NCI-H446 (cell line): ENCODE data around the gene JCAD.

ENCODE experiments used
- DNase-seq, 2 experiments: peaks; one replicate each; lab custom pipeline; 2025; lab: John Stamatoyannopoulos, UW

The JCAD gene

DNA sequence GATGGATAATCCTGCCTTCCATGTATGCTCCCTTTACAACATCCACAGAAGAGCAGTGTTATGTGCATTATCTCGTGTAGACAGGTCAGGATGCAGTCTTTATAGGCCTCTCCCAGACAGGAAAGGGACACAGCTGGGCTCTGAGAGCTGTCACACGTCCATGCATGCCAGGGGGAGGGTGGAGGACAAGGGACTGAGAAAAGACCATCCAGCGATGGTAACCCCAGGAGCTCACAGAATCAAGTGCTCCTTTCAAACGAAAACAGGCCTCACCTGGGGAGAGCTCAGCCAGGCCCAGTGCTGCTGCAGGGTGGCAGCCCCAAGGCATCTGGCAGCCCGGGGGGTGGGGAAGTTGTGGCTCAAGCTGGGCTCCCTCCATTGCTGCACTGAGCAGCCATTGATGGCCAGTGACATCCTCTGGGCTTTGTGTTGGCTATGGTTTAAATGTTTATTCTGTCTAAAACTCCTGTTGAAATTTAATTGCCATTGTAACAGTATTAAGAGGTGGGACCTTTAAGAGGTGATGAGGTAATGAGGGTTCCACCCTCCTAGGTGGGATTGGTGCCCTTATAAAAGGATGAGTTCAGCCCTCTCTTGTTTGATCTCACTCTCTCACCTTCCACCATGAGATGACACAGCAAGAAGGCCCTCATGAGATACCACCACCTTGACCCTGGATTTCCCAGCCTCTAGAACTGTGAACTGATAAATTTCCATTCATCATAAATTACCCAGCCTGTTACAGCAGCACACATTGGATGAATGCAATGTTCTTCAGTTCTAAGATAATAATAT is 15.7 kb downstream of the JCAD start:
- no peak for DNase-seq

DNA sequence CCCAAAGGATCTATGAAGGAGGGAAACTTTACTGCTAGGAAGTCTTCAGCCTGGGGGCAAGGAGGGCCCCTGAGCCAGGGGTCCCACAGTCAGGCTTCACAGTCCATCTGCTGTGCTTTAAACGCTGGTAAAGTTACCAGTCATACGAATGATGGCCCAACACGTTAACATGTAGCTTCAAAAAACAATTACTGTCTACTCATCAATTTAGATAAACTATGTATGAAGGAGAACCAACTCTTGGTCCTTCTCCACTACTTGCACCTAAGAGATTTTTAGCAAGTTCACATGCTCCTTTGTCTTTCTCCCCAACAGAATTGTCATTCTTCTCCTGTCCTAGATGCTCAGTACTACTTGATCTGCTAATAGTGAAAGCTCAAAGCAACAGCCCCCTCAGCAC is 16.6 kb downstream of the JCAD start:
- no peak for DNase-seq

DNA sequence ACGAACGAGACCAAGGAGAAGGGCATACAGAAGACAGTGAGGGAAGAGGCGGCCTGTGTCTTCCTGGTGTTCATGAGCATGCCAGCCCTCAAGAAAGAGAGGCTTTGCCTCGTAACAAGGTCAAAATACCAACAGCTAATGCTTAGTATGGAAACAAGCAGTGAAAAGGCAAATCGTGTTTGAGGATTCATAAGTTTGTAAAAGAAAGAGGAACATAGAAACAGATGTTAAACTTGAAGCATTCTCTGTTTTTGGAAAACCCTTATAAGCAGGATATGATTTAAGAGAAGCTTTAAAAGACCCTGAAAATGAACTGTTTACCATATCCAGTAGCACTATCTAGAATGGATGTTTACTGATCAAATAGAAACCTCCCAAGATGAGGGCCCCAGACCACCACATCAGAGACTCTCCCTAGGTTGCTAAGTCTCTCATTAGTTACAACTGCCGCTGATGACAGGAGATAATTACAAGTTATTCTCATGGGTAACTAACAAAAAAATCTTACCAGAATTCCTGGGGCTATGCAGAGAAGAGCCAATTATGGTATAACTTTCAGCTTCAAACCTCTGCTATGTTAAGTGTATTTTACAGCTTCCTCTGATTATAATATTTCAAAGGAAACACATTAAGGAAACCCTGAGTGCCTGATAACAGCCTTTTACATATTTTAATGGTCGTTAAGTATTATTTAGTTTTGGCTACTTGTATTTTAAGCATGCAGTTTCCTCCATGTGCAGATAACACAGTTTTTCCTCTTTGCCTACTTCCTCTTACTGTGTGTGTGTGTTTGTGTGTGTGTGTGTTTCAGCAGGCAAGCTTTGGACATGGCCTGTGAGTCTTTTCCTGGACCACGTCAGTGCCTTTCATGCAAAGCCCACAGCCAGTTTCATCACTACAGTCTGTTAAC is 17.9 kb downstream of the JCAD start:
- no peak for DNase-seq

DNA sequence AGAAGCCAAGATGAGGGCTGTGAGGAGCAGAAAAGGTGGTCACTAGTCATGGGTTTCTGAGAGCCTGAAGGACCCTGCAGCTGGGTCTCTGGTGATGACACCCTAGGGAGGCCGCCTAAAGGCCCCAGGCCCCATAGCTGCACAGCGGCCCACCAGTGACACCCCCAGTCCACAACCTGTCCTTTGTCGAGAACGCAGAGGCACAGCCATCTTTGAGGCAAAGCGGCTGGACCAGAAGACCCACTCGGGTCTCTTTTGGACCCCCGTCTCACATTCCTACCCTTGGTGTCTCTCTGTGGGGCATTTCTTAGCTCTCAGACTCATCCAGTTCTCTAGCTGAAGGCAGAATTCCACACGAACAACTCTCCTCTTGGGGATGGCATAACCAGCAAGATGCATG is 18.8 kb downstream of the JCAD start:
- no peak for DNase-seq

DNA sequence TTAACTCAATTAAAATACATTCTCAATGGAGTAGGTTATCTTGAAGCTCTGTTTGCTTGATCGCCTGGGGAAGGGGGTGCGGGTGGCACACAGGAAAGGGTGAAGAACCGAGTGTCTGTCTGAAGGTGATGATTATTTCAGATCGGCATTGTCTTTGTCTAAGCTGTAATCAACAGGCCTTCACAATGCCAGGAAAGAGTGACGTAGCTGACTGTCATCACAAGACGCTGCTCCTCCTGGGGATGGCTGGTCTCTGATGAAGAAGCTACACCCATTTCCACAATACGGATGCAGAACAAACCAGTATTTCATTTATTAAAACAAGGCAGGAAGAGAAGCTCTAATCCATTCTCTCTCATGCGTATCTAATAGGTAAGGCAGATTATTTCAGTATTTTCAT is 19.4 kb downstream of the JCAD start:
- no peak for DNase-seq

DNA sequence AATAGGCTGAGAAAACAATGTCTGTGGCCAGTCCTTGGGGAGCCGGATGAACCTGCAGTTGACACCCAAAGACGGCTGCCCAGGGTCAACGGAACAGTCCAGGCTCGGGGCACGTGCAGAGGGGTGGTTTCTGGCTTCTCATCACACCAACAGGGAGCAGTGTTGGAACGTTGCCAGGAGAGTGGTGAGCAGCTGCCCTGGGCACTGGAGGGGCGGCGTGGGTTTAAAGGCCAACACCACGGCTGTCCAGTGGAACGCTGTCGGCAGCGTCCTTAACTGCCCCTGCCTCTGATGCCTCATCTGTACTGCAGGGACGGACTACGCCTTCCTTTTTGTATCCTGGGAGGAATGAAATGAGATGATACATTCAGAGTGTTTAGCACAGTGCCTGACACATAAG is 19.8 kb downstream of the JCAD start:
- DNase-seq, result no peak

DNA sequence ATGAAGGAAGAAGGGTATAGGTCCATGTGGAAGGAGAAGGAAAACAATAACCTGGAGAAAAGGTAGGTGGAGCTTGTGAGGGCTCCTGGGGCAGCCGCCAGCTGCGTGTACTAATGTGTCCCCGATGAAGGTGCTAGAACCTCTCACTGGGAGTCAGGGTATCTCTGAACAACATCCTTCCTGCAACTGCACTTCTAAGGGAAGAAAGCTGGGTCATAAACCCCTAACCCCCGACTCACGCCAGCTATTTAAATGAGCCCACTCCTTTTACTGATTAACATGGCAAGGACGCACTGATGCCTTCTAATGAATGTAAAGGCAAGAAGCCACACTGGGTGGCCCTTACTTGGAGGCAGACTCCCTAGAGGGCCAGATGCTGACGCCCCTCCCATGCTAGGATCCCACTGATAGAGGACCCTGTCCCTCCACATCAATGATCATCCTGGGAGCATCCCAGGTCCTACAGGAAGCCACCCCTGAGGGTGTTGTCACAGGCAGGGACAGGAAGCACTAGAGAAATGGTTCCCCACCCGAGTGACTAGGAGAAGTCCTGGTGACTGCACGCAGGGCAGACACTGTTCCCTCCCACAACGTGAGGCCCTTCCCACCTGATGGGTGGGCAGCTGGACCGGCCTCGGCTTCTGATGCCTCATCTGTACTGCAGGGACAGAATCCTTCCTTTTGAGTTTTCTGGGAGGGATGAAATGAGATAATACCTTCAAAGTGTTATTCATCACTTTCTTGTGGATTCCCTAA is 20.4 kb downstream of the JCAD start:
- DNase-seq, result no peak

DNA sequence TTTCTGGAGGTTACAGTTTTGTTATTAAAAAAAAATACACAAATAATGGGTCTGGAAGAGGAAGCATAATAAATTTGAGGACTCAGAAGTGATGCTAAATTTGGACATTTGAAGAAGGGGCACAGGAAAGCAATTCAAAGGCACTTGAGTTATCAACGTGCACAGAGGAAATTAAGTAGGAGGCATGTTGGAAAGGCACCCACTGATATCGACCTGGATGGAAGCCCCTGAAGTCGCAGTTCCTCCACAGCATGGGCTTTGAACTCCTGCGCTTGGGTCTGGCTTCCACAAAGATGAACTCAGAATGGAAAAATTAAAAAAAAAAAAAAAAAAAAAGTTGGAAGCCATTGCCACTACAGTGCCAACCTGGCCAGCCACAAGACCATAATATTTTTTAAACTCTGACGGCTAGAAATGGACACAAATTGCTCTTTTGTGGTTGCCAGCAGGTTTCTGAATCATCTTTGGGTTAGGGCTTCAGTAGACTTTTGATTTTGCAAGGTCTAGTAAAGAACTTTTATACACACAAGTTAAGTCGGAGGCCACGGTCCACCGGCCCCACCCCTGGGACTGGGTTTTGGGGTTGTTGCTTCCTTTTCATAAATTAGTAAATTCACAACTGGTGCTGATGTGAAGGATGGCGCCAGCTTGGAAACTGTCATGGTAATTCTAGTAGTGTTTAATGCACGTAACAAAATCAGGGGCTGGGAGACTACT is 21.6 kb downstream of the JCAD start:
- no peak for DNase-seq

DNA sequence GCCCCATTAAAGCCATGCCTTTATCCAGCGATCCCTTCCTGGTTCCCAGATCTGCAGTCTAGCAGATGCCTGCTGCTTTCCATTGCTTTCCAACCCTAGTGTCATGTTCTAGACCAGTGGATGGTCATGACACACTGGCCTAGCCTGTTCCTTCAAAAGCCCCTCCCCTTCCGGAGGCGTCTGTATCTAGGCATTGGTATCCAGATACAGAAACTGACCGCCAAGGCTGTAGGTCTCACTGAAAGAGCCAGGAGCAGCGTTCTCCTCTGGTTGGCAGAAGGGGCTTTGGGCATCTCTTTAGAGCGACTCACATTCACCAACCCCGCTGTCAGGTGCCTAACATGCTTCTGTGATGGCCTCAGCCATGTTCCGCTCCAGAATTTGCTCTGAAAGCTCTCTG is 22.6 kb downstream of the JCAD start:
- no peak for DNase-seq

DNA sequence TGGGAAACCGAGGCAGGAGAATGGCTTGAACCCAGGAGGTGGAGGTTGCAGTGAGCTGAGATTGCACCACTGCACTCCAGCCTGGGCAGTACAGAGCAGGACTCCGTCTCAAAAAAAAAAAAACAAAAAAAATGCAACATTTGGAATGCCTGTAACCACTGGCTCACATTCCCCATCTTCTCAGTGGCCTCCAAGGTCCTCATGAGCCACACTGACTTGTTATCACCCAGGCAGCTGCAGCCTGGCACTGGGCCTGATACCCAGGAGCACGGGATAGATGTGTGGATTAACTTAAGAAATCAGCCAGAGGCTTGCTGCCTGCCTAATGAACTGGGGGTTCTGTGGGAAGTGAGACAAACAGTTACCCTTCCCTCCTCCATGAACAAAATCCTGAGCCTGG is 23.0 kb downstream of the JCAD start:
- no peak for DNase-seq

DNA sequence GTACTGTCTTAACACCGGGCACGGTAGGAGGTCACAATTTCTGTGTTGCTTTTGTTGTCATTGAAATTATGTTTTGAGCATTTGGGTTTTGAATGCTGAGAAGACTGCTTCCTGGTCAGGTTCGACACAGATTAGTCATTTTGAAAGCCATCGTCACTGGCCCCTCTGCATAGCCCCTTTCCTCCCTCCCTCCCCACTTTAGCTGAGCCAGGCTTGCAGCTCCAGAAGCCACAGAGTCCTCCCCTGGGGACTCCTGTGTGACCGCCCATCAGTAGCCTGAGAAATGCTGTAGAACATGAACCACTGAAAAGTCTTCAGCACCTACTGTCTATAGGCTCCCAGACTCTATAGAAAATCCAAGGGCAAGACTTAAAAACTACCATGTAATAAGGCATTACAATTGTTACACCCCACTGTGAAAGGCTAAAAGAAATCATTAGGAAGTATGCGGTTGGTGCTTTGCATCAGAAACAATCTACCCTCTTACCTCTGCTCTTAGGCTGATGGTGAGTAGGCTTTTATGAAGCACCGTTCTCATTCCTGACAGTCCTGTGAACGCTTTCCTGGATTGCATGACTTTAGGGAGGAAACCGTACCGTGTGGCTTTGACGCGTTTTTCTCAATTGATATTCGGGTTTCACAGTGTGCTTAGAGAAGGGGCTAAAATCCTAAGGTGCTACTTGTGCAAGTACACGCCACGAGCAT is 24.8 kb downstream of the JCAD start:
- DNase-seq, result no peak

DNA sequence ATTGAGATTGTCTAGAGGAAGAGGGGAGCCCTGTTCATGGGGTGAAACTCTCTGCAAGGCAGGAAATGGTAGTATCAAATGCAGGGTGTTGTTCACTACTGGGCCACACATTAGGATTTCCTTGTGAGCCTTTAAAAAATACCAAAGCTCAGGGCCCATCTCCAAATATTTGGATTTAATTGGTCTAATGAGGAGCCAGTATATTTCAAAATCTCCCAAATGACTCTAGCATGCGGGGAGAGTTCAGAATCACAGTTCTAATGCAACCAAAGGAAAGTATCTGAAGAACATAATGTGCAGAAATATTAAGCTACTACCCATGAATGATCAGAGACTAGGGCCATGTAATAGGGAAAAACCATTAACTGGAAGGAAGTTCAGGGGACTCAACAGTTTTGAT is 27.3 kb downstream of the JCAD start:
- DNase-seq, result no peak

DNA sequence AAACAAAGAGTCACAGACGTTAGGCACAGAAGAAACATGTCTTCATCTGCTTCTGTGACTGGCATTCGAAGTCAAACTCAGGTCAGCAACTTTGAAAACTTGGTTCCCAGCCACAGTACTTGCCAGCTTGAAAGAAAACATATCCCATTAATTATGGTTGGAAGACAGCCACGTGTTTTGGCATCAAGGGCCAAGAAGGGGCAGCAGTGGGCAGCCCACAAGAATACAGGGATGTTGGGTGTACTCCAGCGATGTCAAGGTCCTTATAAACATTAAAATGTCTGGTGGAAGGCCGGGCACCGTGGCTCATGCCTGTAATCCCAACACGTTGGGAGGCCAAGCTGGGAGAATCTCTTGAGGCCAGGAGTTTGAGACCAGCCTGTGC is 29.5 kb downstream of the JCAD start:
- peak; percentile 32 to 73 for DNase-seq

DNA sequence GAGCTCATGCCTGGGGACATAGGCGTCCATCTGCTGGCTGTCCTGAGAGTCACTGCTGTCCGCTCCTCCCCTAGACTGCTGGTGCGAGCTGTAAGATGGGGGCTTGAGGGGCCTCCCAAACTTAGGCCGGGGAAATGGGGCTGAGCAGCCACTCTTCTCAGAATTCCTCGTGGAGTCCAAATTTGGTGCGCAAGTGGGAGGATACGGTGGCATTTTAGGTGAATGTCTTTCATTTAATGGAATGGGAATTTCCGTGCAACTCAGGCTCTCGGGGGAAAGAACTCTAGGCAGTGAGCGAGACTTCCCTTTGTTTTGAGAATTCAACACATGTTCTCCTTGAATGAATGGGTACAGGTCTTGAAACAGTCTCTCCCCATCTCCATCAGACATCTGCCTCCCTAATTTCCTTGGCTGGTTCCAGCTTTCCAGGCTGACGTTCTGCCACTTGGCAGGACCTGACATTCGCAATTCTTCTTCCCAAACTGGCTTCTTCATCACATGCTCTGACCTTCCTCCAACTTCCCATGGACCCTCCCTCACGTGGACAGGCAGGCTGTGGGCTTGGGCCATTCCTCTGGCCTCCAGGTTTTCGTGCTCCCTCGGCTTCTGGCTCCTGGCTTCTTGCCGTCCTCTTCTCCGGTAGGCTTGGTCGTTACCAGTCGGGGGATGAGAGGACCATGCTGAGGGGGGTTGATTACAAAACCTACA is 30.1 kb downstream of the JCAD start:
- peak in 1 of 2 experiments; percentile 70 for DNase-seq

DNA sequence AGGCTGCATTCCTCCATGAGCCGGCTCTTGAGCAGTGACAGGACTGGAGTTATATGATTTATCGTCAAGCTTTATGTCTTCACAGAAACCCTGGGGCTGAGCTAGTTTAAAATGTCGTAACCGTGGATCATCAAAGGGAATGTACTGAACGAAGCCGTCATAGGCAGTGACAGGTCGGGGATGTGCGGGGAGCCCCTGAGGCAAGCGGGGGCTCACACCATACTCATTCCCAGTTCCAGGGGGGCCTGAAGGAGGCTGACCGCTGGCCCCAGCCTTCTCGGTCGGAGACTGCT is 30.7 kb downstream of the JCAD start:
- no peak for DNase-seq

DNA sequence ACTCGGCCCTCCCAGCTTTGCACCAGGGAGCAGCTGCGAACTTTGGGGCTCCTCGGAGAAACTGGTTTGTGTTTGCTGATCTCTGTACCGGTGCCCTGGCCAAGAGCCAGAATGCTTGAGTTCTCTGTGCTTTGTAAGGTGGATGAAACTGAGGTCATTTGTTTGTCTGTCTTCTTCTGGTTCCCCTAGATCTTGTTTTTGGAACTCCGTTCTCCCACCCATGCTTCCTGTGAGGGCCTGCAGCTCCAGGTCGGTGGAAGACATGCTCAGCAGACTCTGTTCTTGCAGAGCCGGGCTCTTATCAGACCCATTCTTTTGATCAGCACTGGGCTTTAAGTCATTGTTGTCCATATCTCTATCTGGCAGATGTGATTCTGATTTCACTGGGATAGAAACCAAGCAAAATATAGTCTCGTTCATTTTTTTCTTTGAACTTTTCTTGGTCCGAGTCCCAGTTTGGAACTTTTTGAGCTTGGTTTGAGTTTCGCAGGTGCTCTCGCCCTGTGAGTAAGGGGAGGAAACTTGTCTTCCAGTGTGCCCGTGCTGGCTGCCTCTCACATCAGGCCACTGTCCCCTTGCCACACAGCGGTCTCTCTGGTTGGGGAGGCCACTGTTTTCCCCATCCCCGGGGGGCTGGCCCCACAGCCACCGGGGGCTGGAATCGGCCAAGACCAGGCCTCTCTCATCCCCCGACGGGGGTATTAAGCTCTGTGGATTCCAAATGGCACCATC is 31.2 kb downstream of the JCAD start:
- no peak for DNase-seq

DNA sequence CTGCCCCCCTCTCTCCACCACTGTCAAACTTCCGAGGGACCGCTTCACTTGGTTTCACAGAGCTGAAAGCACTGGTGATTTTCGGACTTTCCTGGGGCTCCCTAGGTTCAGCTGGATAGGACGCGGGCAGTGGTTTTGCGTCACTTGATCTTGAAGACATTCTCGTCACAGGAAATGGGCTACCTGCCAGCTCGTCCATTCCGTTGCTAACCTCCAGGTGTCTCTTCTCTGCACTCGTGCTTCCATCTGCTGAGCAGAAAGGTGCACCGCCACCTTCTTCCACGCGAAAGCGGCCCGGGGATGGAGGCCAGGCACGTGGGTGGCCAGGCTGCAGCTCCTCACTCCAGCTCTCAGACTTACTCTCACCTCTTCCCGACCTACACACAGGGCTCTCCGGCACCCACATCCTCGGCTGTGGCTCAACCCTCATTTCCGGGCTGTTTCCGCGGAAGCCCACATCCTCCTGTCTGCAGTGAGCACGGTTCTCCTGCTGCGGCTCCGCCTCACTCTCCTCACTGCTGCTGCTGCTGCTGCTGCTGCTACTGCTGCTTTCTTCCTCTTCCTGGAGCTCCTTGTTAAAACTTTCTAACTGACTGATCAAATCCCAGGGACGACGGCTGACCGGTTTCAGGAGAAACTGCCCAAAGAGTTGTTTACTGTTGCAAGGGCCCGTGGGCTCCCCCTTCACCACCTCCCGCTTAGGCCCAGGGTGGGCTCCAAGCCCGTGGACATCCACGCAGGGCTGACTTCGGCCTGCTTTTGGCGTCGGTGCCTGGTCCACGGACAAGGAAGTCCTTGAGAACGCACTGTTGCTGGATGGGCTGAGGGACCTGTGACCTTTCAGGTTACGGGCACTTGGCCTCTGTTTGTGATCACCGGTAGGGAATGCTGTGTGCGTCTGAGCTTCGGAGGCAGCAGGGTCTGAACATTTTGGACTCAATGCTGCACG is 32.1 kb downstream of the JCAD start:
- DNase-seq, result no peak

DNA sequence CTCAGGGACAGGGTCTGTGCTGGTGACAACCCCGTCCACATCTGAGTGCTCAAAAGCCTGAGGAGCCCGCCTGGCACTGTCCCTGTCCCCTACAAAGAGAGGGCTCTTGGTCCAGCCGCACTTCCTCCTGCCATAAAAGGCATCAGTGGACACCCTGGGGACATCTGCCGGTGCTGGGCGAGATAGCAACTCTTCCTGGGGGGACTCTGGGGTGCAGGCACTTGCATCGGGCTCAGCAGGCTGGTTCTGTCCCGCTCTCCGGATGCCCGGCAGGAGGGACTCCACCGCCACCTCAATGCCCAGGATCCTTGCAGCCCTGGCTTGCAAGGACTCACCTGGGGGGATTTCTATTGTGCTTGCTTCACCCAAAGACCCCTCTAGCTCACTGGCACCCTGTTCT is 32.8 kb downstream of the JCAD start:
- no peak for DNase-seq

DNA sequence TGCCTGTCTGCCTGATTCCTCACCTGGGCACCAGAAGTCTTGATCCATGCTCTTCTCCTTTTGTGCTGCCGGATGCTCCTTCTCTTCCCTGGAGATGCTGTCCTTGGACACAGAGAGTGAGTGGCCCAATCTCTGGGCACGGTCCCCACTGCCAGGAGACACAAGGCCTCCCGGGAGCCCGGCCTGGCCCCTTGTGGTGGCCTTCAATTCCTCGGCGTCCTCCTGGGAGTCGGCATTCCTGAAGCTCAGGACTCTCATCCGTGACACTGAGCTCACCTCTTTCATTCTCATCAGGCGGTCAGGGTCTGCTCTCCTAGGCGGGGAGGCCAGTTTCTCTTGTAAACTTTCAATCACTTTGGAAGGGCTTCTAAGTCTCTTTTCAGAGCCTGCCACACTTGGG is 33.3 kb downstream of the JCAD start:
- no peak for DNase-seq
